Measurements from ENCODE around the gene ASPRV1.
"Not testable (repeated sequence)": the region's sequence is repeated elsewhere in the genome, so short reads cannot be mapped to it uniquely, and the experiment has no call there.

Gene ASPRV1

GRCh38 chr2:69959425-69959824 is 2.0 kb downstream of the ASPRV1 start:
- no peak for DNase-seq

DNA sequence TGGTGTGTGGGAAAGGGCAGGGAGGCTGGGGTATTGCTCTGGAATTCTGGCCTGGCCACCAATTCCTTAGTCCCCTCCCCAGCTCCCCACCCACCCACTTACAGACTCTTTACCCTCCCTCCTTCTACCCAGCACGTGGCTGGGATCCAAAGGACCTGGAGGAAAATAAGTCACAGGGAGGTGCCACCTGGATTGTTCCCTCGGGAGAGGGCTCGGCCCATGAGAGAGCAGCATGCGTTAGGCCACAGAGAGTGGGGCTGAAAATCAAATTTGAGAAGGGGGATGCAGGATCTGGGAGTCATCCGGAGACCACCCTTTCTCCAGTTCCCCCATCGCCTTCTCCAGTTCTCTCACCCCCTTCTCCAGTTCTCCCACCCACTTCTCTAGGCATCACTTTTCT is 3.0 kb downstream of the ASPRV1 start:
- DNase-seq, result no peak

- DNase-seq, result peak in 1 of 2 experiments; percentile 3
Observed at GRCh38 chr2:69957965-69958364, 3.5 kb downstream of the ASPRV1 start.

DNA sequence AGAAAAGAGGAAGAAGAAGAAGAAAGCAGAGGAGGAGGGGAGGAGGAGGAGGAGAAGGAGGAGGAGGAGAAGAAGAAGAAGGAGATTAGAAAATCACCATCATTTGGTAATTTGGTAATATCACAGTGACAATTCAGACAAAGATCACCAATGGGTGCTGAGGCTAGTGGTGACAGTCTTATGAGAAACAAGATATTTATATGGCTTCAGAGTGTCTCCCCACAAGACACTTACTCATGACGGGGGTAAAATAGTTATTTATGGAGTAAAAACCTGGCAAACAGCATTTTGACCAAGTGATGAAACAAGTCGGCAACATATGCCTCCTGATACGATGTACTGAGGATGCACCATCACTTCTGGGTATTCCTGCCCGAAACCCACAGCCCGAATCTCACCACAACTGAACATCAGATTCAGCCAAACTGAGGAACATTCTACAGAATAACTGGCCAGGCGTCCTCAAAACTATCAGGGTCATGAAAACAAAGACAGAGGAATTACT is 4.9 kb downstream of the ASPRV1 start:
- no peak for DNase-seq

DNA sequence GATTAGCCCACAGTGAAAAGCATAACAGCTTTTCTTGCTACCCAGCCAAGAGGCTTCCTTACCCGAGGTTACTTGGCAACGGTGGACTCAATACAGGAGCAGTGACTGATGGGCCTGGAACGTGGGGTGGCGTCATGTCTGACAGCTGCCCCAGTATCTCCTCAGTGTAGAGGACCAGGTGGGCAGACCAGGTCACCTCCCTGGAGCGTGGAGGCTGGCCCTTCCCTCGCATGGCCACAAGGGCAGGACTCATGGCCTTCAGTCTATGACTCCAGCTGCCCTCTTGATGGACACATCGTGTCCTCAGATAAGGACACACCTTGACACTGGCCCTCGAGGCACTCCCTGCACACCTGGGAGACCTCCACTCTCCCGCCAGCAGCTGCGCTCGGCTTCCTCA is 6.4 kb downstream of the ASPRV1 start:
- DNase-seq, result no peak

- DNase-seq, result no peak
Observed at GRCh38 chr2:69954084-69954483, 7.3 kb downstream of the ASPRV1 start.

- no peak for DNase-seq
Observed at GRCh38 chr2:69952336-69953115, 8.9 kb downstream of the ASPRV1 start.

DNA sequence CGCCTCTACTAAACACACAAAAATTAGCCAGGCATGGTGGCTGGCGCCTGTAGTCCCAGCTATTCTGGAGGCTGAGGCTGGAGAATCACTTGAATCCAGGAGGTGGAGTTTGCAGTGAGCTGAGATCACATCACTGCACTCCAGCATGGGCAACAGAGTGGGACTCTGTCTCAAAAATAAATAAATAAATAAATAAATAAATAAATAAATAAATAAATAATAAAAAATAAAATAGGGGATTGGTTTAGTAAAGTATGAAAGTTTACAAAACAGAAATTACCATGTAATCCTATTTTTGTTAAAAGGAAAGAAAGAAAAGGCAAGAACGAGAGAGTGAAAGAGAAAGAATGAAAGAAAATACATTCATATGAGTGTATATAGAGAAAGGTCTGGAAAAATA is 10.8 kb downstream of the ASPRV1 start:
- DNase-seq, result not testable (repeated sequence)

DNA sequence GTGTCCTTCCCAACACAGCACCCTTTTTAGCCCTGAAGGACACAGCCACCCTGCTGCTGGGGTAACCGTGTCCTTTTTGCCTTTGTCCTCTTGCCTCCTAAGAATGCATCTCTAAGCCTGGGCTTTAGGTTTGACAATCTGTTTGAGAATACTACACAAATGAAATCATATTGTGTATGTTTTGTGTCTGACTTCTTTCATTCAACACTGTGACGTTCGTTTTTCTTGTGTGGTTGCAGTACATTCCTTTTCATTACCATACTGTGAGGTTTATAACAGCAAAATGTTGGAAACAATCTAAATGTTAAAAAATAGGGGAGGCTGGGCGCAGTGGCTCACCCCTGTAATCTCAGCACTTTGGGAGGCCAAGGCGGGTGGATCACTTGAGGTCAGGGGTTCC is 11.2 kb downstream of the ASPRV1 start:
- no peak for DNase-seq

GRCh38 chr2:69948963-69949645 is 12.3 kb downstream of the ASPRV1 start:
- no peak for DNase-seq

DNA sequence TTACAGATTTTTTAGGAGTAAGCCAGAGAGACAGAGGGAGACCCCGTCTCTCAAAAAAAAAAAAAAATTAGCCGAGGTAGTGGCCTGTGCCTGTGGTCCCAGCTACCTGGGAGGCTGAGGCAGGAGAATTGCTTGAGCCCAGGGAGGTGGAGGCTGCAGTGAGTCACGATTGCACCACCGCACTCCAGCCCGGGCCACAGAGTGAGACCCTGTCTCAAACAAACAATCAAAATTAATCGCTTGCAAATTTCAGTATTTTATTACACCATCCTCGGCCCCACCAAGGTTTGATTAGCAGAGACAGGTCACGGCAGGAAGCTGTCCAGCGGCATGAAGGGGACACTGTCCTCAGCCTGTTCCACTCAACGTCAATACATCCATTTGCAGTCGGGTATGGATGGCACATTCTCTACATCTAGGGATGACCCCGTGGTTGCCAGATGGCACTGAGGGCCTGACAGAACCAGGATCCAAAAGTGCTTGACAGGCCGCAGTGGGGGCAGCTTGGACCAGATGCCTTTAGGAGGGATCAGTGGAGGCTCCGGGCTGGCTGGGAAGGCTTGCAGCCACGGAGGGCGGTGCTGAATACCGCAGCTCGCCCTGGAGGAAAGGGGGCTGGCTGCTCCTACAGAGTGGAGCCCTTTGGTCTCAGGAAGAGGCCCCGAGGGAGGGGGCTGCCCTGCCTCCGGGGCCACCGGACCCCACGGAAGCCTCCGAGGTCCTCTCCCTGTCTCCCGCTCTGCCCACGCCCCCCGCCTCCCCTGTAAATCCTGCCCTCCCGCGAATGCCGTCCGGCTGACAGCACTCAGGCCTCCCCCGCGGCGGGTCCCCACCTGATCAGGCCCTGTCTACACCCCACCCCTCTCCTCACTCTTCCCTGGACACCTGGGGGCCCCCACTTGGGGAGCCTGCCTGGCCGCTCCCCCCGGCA is 13.1 kb downstream of the ASPRV1 start:
- DNase-seq, result no peak

DNA sequence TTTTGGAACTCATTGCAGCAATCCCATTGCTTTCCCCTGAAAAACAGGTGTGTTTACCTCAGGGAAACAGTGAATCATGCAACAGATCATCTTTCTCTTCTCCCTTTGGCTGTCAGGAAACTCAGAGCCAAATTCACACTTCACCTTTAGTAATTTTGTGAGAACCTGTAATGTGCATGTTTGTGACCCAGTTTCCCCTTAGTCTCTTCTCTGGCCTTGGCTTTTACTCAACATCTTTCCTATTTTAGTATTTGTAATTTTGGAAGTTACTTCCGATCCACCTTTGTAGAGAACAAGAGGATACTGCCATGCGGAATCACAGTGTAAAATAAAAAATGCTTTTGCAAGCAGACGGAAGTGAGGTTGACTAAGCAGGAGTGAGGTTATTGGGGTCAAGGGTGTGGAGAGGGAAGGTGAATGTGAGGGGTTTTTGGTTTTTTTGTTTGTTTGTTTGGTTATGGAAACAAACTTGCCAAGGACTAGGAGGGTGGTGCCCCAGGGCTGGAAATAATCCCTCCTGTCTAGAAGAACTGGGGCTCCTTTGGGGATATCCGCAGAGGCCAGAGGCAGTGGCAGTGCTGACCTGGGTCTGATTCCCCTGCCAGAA is 14.0 kb downstream of the ASPRV1 start:
- DNase-seq, result no peak

DNA sequence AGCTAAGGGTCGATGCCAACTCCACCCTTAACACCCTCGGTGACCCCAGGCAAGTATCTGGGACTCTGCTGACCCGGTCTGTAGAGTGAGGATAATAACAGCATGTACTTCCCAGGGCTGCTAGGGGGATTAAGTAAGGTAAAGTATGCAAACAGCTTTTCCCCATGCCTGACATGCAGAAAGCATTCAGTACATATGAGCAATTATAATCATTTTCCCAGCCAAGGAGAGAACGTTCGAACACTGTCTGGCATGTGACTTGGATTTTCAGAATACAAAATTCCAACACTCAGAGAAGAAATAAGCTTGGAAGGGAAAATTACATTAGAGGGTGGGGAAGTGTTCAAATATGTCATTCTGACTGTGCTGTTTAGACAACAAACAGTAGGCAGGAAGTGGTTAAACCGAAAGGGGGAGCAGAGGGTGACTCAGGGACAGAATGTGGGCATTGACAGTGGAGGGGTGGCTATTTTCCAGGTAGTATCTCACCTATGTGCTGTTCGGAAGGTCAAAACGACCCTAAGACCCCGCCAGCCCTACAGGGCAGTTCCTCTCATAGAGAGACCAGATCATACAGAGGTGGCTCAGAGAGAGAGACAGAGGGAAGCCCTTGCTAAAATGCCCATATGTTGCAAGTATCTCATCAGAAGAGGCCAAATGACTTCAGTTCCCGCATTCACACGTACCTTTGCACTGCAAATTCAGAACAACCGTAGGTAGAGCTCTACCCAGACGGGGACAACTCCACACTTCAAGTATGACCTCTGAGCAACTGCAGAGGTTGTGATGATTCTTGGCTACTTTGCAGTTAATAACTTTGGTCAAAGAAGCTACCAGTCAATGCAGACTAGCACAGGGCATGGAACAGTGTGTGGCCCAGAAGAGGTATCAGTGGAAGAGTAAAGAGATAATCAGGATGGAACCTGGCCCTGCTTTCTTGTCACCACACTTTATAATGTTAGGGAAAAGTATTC is 14.8 kb downstream of the ASPRV1 start:
- DNase-seq, result no peak

- no peak for DNase-seq
Observed at GRCh38 chr2:69945941-69946340, 15.5 kb downstream of the ASPRV1 start.

DNA sequence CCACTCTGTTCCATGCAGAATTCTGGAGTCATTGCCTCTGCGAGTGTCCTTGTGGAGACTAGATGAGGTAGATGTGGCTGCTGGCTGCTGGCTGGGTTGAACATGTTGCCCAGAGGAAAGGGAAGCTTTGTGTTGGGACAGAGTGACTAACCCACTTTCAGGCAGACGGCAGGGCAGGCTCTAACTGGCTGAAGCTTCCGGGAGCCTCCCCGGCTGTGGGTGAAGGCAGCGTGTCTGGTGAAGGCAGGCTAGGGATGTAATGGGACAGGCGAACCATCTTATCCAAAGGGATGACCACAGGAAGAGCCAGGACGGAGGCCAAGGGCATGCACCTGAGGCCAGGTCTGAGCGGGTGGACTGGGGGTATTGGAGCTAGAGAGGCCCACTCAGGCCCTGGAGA is 16.0 kb downstream of the ASPRV1 start:
- no peak for DNase-seq

GRCh38 chr2:69944756-69945155 is 16.7 kb downstream of the ASPRV1 start:
- no peak for DNase-seq

DNA sequence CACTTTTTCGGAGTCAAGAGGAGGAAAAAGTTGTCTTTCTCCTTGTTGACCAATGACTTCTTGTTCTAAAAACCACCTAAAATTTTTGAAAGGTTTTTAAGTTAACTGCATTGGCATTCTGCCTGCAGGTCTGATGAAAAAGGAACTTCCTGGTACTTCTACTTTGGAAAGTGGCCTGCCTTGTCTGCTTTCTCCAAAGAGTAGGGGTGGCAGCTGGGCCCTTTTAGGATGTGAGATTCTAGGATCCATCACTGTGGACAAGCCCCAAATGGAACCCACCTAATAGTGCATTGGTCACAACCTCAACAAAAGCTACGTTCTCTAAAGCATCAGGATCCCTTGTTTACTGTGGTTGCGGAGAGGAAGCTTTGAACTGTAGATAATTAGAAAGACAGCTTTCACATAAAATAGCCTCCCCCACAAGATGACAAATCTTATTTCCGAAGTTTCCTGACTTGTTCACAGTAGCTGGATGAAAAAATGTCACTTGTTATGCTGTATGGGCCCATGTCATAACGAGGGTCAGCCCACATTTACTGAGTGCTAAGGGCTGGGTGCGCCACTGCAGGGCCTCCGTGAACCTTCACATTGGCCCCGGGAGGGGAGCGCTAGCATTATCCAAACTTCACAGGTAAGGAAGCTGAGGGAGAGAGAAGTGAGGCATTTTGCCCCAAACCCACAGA is 17.4 kb downstream of the ASPRV1 start:
- DNase-seq, result no peak

GRCh38 chr2:69943000-69943842 is 18.2 kb downstream of the ASPRV1 start:
- DNase-seq, result peak in 1 of 2 experiments; percentile 7

DNA sequence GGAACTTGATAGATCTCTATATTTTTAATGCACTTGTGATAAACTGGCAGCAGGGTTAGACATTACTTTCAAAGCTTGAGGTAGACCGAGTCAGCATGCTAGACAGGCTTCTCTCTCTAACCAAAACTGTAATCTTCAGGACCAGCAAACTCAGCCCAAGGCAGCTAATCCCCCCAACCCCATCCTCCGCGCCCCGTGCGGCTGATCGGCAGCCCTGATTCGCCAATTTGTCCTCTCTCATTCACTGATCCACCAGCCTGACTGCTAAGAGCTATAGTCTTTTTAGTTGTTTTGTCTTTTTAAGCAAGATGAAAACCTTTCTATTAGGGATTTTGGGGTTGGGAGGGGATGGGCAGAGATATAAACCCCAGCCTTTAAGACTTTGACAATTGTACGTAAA is 20.7 kb downstream of the ASPRV1 start:
- DNase-seq, result no peak

DNA sequence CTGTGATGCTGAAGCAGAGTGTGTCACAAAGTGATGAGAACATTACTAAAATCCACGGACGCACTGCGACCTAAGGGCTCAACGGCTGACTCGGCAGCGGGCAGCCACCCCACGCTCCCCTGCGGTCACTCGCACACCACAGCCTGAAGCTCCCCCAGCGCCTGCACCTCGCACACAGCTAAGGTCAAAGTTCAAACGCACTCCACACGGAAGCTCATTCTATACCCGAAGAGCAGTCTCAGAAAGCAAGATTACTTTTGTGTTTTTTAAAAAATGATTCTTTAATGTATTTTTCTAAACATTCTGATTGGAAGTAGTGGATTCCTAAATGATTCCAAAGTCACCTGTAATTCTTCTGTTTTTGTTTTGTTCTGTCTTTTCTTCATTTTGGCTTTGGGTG is 21.7 kb downstream of the ASPRV1 start:
- DNase-seq, result no peak

Data from NCI-H2081 (cell line).